UCSD-AML1 (cell line): ENCODE measurements around the gene ARHGEF10L.

ENCODE experiments used
- DNase-seq: peaks from one replicate; lab custom pipeline; 2025; ENCODE audit not compliant: unreplicated experiment; lab: John Stamatoyannopoulos, UW

ARHGEF10L gene

GRCh38 chr1:17700945-17701810 lies 161.7 kb downstream of the ARHGEF10L start:
- DNase-seq, result no peak

GRCh38 chr1:17704176-17704575 lies 164.7 kb downstream of the ARHGEF10L start:
- no peak for DNase-seq

GRCh38 chr1:17706445-17706844 lies 166.9 kb downstream of the ARHGEF10L start:
- no peak for DNase-seq

GRCh38 chr1:17709981-17710380 lies 170.5 kb downstream of the ARHGEF10L start:
- no peak for DNase-seq

- no peak for DNase-seq
Measured at GRCh38 chr1:17710889-17711576, 171.5 kb downstream of the ARHGEF10L start.

GRCh38 chr1:17711577-17711910 lies 172.0 kb downstream of the ARHGEF10L start:
- DNase-seq, result no peak

GRCh38 chr1:17711941-17712340 lies 172.4 kb downstream of the ARHGEF10L start:
- DNase-seq, result no peak

- DNase-seq, result no peak
Measured at GRCh38 chr1:17713993-17714392, 174.5 kb downstream of the ARHGEF10L start.

- DNase-seq, result no peak
Measured at GRCh38 chr1:17717594-17718535, 178.4 kb downstream of the ARHGEF10L start.

- DNase-seq, result no peak
Measured at GRCh38 chr1:17719874-17720273, 180.4 kb downstream of the ARHGEF10L start.

GRCh38 chr1:17721444-17721843 lies 181.9 kb downstream of the ARHGEF10L start:
- no peak for DNase-seq

- DNase-seq, result no peak
Measured at GRCh38 chr1:17723684-17724083, 184.2 kb downstream of the ARHGEF10L start.

- DNase-seq, result no peak
Measured at GRCh38 chr1:17724150-17724549, 184.7 kb downstream of the ARHGEF10L start.

- DNase-seq, result no peak
Measured at GRCh38 chr1:17725084-17725719, 185.7 kb downstream of the ARHGEF10L start.

GRCh38 chr1:17725811-17726582 lies 186.5 kb downstream of the ARHGEF10L start:
- no peak for DNase-seq

- DNase-seq, result no peak
Measured at GRCh38 chr1:17728123-17728712, 188.7 kb downstream of the ARHGEF10L start.

GRCh38 chr1:17729248-17729647 lies 189.8 kb downstream of the ARHGEF10L start:
- DNase-seq, result no peak

GRCh38 chr1:17729909-17730308 lies 190.4 kb downstream of the ARHGEF10L start:
- DNase-seq, result no peak

- no peak for DNase-seq
Measured at GRCh38 chr1:17731460-17731859, 192.0 kb downstream of the ARHGEF10L start.

- DNase-seq, result no peak
Measured at GRCh38 chr1:17732475-17732874, 193.0 kb downstream of the ARHGEF10L start.
